Endothelial cell of umbilical vein (primary cell): ENCODE measurements around the gene IER5. TPM values are rescaled to one million over a fixed set of nuclear protein-coding genes. Genes with fewer than 3 reads are reported as not detected.

ENCODE experiments used
- BruUV-seq: library from RNA; stranded (reverse); fragments of 400-500 nt; replicated peaks from 2 replicates; lab custom pipeline; 2021; lab: Mats Ljungman, UMichigan
- CTCF ChIA-PET: fragments of 300-600, 350-600 bp; sonication (Branson Sonifier 250); formaldehyde crosslinking; loops from one replicate; lab custom pipeline; 2021; ENCODE audit warnings: antibody characterized with exemption, inconsistent platforms; lab: Charles Lee
- POLR2A ChIA-PET: fragments of 300-600, 350-600 bp; sonication (Branson Sonifier 250); formaldehyde crosslinking; loops from one replicate; lab custom pipeline; 2021; ENCODE audit warnings: antibody characterized with exemption, inconsistent platforms; lab: Charles Lee
- DNase-seq: peaks from one replicate; pipeline ENCODE4 v3.0.0-alpha.2; 2011; ENCODE audit warnings: low read depth, low spot score
- FAIRE-seq: peaks from 2 replicates; lab custom pipeline; 2011; peaks lifted over from hg19 to GRCh38; lab: Jason Lieb, UNC
- H2AFZ ChIP-seq: 2 replicates; pipeline ENCODE4 v1.6.0; 2012; ENCODE audit warnings: low read depth, low read length, control low read depth, inconsistent platforms
- H3K27ac ChIP-seq: 2 replicates; pipeline ENCODE4 v1.5.1; 2011; ENCODE audit warnings: low read depth, mild to moderate bottlenecking, control low read depth, low read length, moderate library complexity; ENCODE audit not compliant: insufficient read depth
- H3K27me3 ChIP-seq, 2 experiments: 2 replicates each; pipeline versions ENCODE4 v1.6.0 to v1.6.1; 2011; ENCODE audit warnings: low read length in 2 of 2, mixed read lengths in 1 of 2; ENCODE audit not compliant: control insufficient read depth in 2 of 2, insufficient read depth in 2 of 2
- H3K36me3 ChIP-seq, 2 experiments: 2 replicates in 1 of 2; 3 replicates in 1 of 2; pipeline ENCODE4 v1.5.1; 2011; ENCODE audit warnings: low read length in 2 of 2, mild to moderate bottlenecking in 1 of 2, moderate library complexity in 1 of 2; ENCODE audit not compliant: control insufficient read depth in 2 of 2, insufficient read depth in 2 of 2; ENCODE audit errors: extremely low read depth in 1 of 2
- H3K4me1 ChIP-seq: 3 replicates; pipeline ENCODE4 v1.5.1; 2011; ENCODE audit warnings: mild to moderate bottlenecking, low read length; ENCODE audit not compliant: control insufficient read depth, insufficient read depth; ENCODE audit errors: extremely low read depth
- H3K4me2 ChIP-seq: 2 replicates; pipeline ENCODE4 v1.6.1; 2011; ENCODE audit warnings: low read length, control low read depth, mixed read lengths; ENCODE audit not compliant: insufficient read depth
- H3K4me3 ChIP-seq, 3 experiments: fragments of 200-600 bp in 1 of 3; sonication (generic), shearing (Covaris generic) in 1 of 3; replicated peaks in 1 of 3; 2 replicates each; pipeline ENCODE4 v1.5.1; 2011 to 2016; ENCODE audit warnings: control low read depth in 3 of 3, low read length in 3 of 3, mild to moderate bottlenecking in 2 of 3, inconsistent platforms in 1 of 3, low read depth in 1 of 3, moderate library complexity in 1 of 3; ENCODE audit not compliant: insufficient read depth in 1 of 3
- H3K79me2 ChIP-seq: 2 replicates; pipeline ENCODE4 v1.6.0; 2012; ENCODE audit warnings: low read length, inconsistent platforms; ENCODE audit not compliant: control insufficient read depth, insufficient read depth
- H3K9ac ChIP-seq: replicated peaks from 2 replicates; pipeline ENCODE3; 2011; ENCODE audit warnings: low read length, control low read depth; ENCODE audit not compliant: insufficient read depth; ENCODE audit errors: extremely low read depth
- H3K9me1 ChIP-seq: replicated peaks from 3 replicates; pipeline ENCODE4 v1.6.0; 2011; ENCODE audit warnings: mild to moderate bottlenecking, low read length; ENCODE audit not compliant: control insufficient read depth, insufficient read depth; ENCODE audit errors: extremely low read depth
- H3K9me3 ChIP-seq: replicated peaks from 2 replicates; pipeline ENCODE4 v1.5.1; 2012; ENCODE audit warnings: low read length, inconsistent platforms; ENCODE audit not compliant: control insufficient read depth, insufficient read depth
- H4K20me1 ChIP-seq: replicated peaks from 2 replicates; pipeline ENCODE3; 2011; ENCODE audit warnings: mild to moderate bottlenecking, low read length; ENCODE audit not compliant: control insufficient read depth, insufficient read depth; ENCODE audit errors: extremely low read depth
- CTCF ChIP-seq, 2 donors: IDR thresholded peaks; 1 replicate in 1 of 2; 2 replicates in 1 of 2; pipeline ENCODE4 v1.5.1; 2011; ENCODE audit warnings: low read length in 2 of 2, mild to moderate bottlenecking in 2 of 2, moderate library complexity in 2 of 2, control low read depth in 1 of 2, inconsistent platforms in 1 of 2, low read depth in 1 of 2; ENCODE audit not compliant: insufficient read depth in 1 of 2; ENCODE audit errors: extremely low read depth in 1 of 2
- EZH2 ChIP-seq: IDR thresholded peaks from 2 replicates; pipeline ENCODE4 v1.6.1; 2012; ENCODE audit warnings: borderline replicate concordance, low read depth, mild to moderate bottlenecking, moderate library complexity, low read length, inconsistent platforms; ENCODE audit not compliant: severe bottlenecking
- FOS ChIP-seq: IDR thresholded peaks from 2 replicates; pipeline ENCODE4 v1.6.1; 2011; ENCODE audit warnings: mild to moderate bottlenecking, low read length, moderate library complexity, borderline replicate concordance; ENCODE audit not compliant: insufficient read depth
- GATA2 ChIP-seq: IDR thresholded peaks from 2 replicates; pipeline ENCODE4 v1.7.0; 2011; ENCODE audit warnings: low read depth, mild to moderate bottlenecking, moderate library complexity, mixed read lengths, low read length; ENCODE audit not compliant: insufficient read length, insufficient read depth
- JUN ChIP-seq: IDR thresholded peaks from 2 replicates; pipeline ENCODE4 v1.6.1; 2011; ENCODE audit warnings: borderline replicate concordance, low read depth; ENCODE audit not compliant: insufficient read length, insufficient read depth
- MAX ChIP-seq: IDR thresholded peaks from 2 replicates; pipeline ENCODE4 v1.6.1; 2011; ENCODE audit not compliant: insufficient read depth, insufficient read length
- MYC ChIP-seq: IDR thresholded peaks from one replicate; pipeline ENCODE4 v1.6.1; 2011; ENCODE audit warnings: mild to moderate bottlenecking, low read depth, low read length
- POLR2A ChIP-seq: IDR thresholded peaks from 2 replicates; pipeline ENCODE4 v1.6.1; 2012; ENCODE audit warnings: low read depth, mild to moderate bottlenecking, control low read depth, low read length
- POLR2AphosphoS5 ChIP-seq: IDR thresholded peaks from 2 replicates; pipeline ENCODE4 v1.6.1; 2012; ENCODE audit warnings: low read depth, mild to moderate bottlenecking, control low read depth, low read length, moderate library complexity; ENCODE audit not compliant: insufficient read depth
- dilution Hi-C: fragments of 300-500 bp; cut with MboI; formaldehyde crosslinking; loops from one replicate; pipeline ENCODE4 v1.15.0; 2019; ENCODE audit warnings: low sequenced_read_pairs; ENCODE audit not compliant: extremely low pct_ligation_motif_present
- intact Hi-C: fragments of 100-400 bp; cut with micrococcal nuclease; formaldehyde crosslinking; loops from one replicate; pipeline ENCODE4 v1.10.0; 2022
- polyA plus RNA-seq, 4 experiments: library from polyadenylated mRNA; depleted of rRNA in 3 of 4; stranded (reverse) in 3 of 4; unstranded in 1 of 4; fragments of >200 nt; gene quantifications; 2 replicates each; pipeline versions ENCODE4 v1.2.1 to v1.2.3, GENCODE V29; 2011 to 2012; ENCODE audit warnings: missing spikeins in 1 of 4
- total RNA-seq: library from RNA; stranded (reverse); gene quantifications from 2 replicates; pipeline ENCODE4 v1.2.3, GENCODE V29; 2021

IER5 gene
- total and polyA plus RNA-seq, 2 donors (not counting 3 experiments of a cell fraction or from before 2014, with no cell fraction given), result 6.6 to 14.4 TPM

- Histone ChIP-seq H3K79me2 (no peaks in the 10 kb centered on the region), H3K4me1 (no peaks in the 10 kb centered on the region), H4K20me1 (no peaks in the 10 kb centered on the region), H3K4me2 (no peak overlapping the region), H3K9ac (no peak overlapping the region), H2AFZ (no peak overlapping the region), H3K36me3 (no peaks in the 10 kb centered on the region), H3K27me3 (no peaks in the 10 kb centered on the region), H3K27ac (no peak overlapping the region), H3K9me1 (no peaks in the 10 kb centered on the region), H3K9me3 (no peaks in the 10 kb centered on the region), H3K4me3 (no peak overlapping the region)
- DNase-seq, result no peak
- BruUV-seq, result no TSS peak
- intact Hi-C loops, result no loop called here
- ChIA-PET POLR2A (no interaction called here), CTCF (interaction anchor here (1.0 to 8.7 kb wide), 3 partner anchors 44 to 102 kb away, joined by 3 to 174 read pairs (median 6); no protein-coding TSS in a partner anchor)
- TF ChIP-seq POLR2A (no peak), MAX (no peak), FOS (no peak), CTCF (IDR thresholded peaks at IDR 0.05; ENCODE audit: extremely low read depth in 1 of 2, insufficient read depth in 1 of 2, low read depth in 1 of 2, low read length in 2 of 2) (no peak), MYC (no peak), GATA2 (no peak), POLR2AphosphoS5 (no peak), JUN (no peak), EZH2 (no peak)
- no peak for FAIRE-seq
- dilution Hi-C loops, result no loop called here
These were observed 48.1 kb upstream of the IER5 start for GRCh38 chr1:181040284-181040865.
